Thoracic aorta (tissue), 2 donors: ENCODE results near the gene FCMR. TPM values are rescaled to one million over a fixed set of nuclear protein-coding genes. Genes with fewer than 3 reads are reported as not detected.

ENCODE experiments used
- ATAC-seq: fragments of 150-250 bp; one replicate; pipeline ENCODE4 v1.8.0; 2017; ENCODE audit warnings: low read depth; ENCODE audit not compliant: insufficient number of reproducible peaks, low FRiP score
- DNase-seq: peaks from one replicate; pipeline ENCODE4 v3.0.0-alpha.2; 2020; ENCODE audit warnings: low spot score
- H3K27ac ChIP-seq, 2 donors: fragments of 200-600 bp; sonication (generic); 1 replicate in 1 of 2; 2 replicates in 1 of 2; pipeline ENCODE4 v1.5.1; 2016; ENCODE audit warnings: mild to moderate bottlenecking in 2 of 2, moderate library complexity in 2 of 2
- H3K27me3 ChIP-seq: fragments of 200-600 bp; sonication (generic); replicated peaks from 2 replicates; pipeline ENCODE4 v1.6.0; 2016; ENCODE audit warnings: mild to moderate bottlenecking; ENCODE audit not compliant: insufficient read depth
- H3K36me3 ChIP-seq: fragments of 200-600 bp; sonication (generic); one replicate; pipeline ENCODE4 v1.5.1; 2016
- H3K4me1 ChIP-seq, 2 donors: fragments of 200-600 bp; sonication (generic); 1 replicate in 1 of 2; 2 replicates in 1 of 2; pipeline versions ENCODE4 v1.5.1 to v1.6.0; 2016; ENCODE audit warnings: low read depth in 2 of 2, mild to moderate bottlenecking in 1 of 2; ENCODE audit not compliant: control insufficient read depth in 1 of 2
- H3K4me3 ChIP-seq: fragments of 200-600 bp; sonication (generic); 2 replicates; pipeline ENCODE4 v1.5.1; 2016; ENCODE audit warnings: mild to moderate bottlenecking
- H3K9me3 ChIP-seq: fragments of 200-600 bp; sonication (generic); 2 replicates; pipeline ENCODE4 v1.5.1; 2016
- CTCF ChIP-seq: fragments of 200-600 bp; sonication (generic); IDR thresholded peaks from one replicate; pipeline ENCODE4 v1.5.1; 2019; ENCODE audit warnings: antibody characterized with exemption
- total RNA-seq, 2 donors: library from RNA; depleted of rRNA; stranded (reverse); fragments of >200 nt; gene quantifications; one replicate each; pipeline versions ENCODE4 v1.1.0 to v1.2.3, GENCODE V29; 2016

FCMR gene
- total RNA-seq, 2 donors from 2014 or later = 5.4 TPM; not detected in 1

GRCh38 chr1:206905295-206906164, 16.2 kb downstream of the FCMR start:
- TF ChIP-seq CTCF = no peak
- Histone ChIP-seq H3K4me1 (peaks cover 9 to 14% of the 10 kb centered on the region in 2 donors), H3K36me3 (no peaks in the 10 kb centered on the region), H3K9me3 (no peaks in the 10 kb centered on the region), H3K27ac (no peak overlapping the region), H3K4me3 (no peak overlapping the region), H3K27me3 (peaks cover 7% of the 10 kb centered on the region)
- no peak for DNase-seq
- no peak for ATAC-seq

- Histone ChIP-seq H3K36me3 (no peaks in the 10 kb centered on the region), H3K27me3 (peaks cover 1% of the 10 kb centered on the region), H3K4me1 (peaks cover 4 to 8% of the 10 kb centered on the region in 2 donors), H3K4me3 (no peak overlapping the region), H3K9me3 (no peaks in the 10 kb centered on the region), H3K27ac (no peak overlapping the region)
- ATAC-seq (no peak), DNase-seq (no peak)
- TF ChIP-seq CTCF = no peak
These were observed 17.2 kb downstream of the FCMR start for GRCh38 chr1:206904423-206905142.

- H3K27ac ChIP-seq = no peak overlapping the region
- no peak for TF ChIP-seq CTCF
- no peaks in the 10 kb centered on the region for H3K27me3 ChIP-seq
- DNase-seq (no peak), ATAC-seq (no peak)
- no peaks in the 10 kb centered on the region for H3K4me1 ChIP-seq
- H3K4me3 ChIP-seq = no peak overlapping the region
- no peaks in the 10 kb centered on the region for H3K36me3 ChIP-seq
- no peaks in the 10 kb centered on the region for H3K9me3 ChIP-seq
These were observed 18.1 kb downstream of the FCMR start for GRCh38 chr1:206903687-206904086.

- no peak for TF ChIP-seq CTCF
- H3K9me3 ChIP-seq = no peaks in the 10 kb centered on the region
- H3K27ac ChIP-seq = no peak overlapping the region
- ATAC-seq (no peak), DNase-seq (no peak)
- H3K27me3 ChIP-seq = no peaks in the 10 kb centered on the region
- no peak overlapping the region for H3K4me3 ChIP-seq
- no peaks in the 10 kb centered on the region for H3K36me3 ChIP-seq
- H3K4me1 ChIP-seq = no peaks in the 10 kb centered on the region
These were observed 19.0 kb downstream of the FCMR start for GRCh38 chr1:206902702-206903101.

GRCh38 chr1:206901944-206902343, 19.8 kb downstream of the FCMR start:
- H3K27me3 ChIP-seq = no peaks in the 10 kb centered on the region
- DNase-seq (no peak), ATAC-seq (no peak)
- no peaks in the 10 kb centered on the region for H3K9me3 ChIP-seq
- no peaks in the 10 kb centered on the region for H3K4me1 ChIP-seq
- TF ChIP-seq CTCF = no peak
- no peaks in the 10 kb centered on the region for H3K36me3 ChIP-seq
- H3K4me3 ChIP-seq = no peak overlapping the region
- no peak overlapping the region for H3K27ac ChIP-seq
